Activated naive CD4-positive, alpha-beta T cell treated with anti-CD3 and anti-CD28 coated beads, Interleukin-2, amount 50 U/mL, for 72 hours (primary cell): Measurements from ENCODE around the gene EZH2. TPM values are rescaled to one million over a fixed set of nuclear protein-coding genes. Genes with fewer than 3 reads are reported as not detected.

Experiments
- ATAC-seq, 2 donors: fragments of 150-1000 bp; cut with Tn5 transposase; 2 replicates each; pipeline ENCODE4 v1.10.0; 2021; ENCODE audit warnings: mild to moderate bottlenecking in 2 of 2, moderate library complexity in 2 of 2
- DNase-seq, 2 donors: peaks; one replicate each; pipeline ENCODE4 v3.0.0; 2021 to 2022; ENCODE audit warnings: low spot score in 2 of 2
- H3K27ac Mint-ChIP-seq, 2 donors: one replicate each; pipeline ENCODE4 v1.8.0; 2022; ENCODE audit warnings: mild to moderate bottlenecking in 2 of 2, mixed read lengths in 2 of 2
- H3K36me3 Mint-ChIP-seq, 2 donors: one replicate each; pipeline ENCODE4 v1.8.0; 2022; ENCODE audit warnings: mixed read lengths in 2 of 2
- H3K9me3 Mint-ChIP-seq, 2 donors: one replicate each; pipeline ENCODE4 v1.8.0; 2022; ENCODE audit warnings: mixed read lengths in 2 of 2
- total RNA-seq, 2 donors: library from RNA; stranded (reverse); gene quantifications; one replicate each; pipeline ENCODE4 v1.2.3, GENCODE V29; 2022

EZH2 gene
- total RNA-seq: 100 to 1,000 TPM; 106 to 171 TPM

GRCh38 chr7:148884049-148884298 lies at the start of gene EZH2:
TSS of gene EZH2 (minus strand) at chr7:148884291. CDS start at chr7:148847298, 36,993 bp downstream.
- no peak for ATAC-seq
- no peaks in the 10 kb centered on the region for H3K9me3 Mint-ChIP-seq
- DNase-seq: no peak

GRCh38 chr7:148931470-148931869 lies 47.4 kb upstream of the EZH2 start:
- H3K36me3 Mint-ChIP-seq: peaks cover 0 to 23% of the 10 kb centered on the region in 2 donors

More at GRCh38 chr7:148884049-148884298, at the start of gene EZH2:
- Mint-ChIP-seq H3K27ac (peak within 1 kb of the TSS; percentile 98 to 99), H3K36me3 (peaks cover 22 to 27% of the 10 kb centered on the region in 2 donors)

GRCh38 chr7:148930335-148930734 lies 46.2 kb upstream of the EZH2 start:
- DNase-seq (no peak), ATAC-seq (no peak)
- Mint-ChIP-seq H3K9me3 (peaks cover 0 to 3% of the 10 kb centered on the region in 2 donors), H3K27ac (peak overlapping the region in 1 of 2 donors; percentile 62), H3K36me3 (peaks cover 0 to 28% of the 10 kb centered on the region in 2 donors)

More at GRCh38 chr7:148931470-148931869, 47.4 kb upstream of the EZH2 start:
- ATAC-seq (no peak), DNase-seq (no peak)
- Mint-ChIP-seq H3K27ac (no peak overlapping the region), H3K9me3 (peaks cover 0 to 3% of the 10 kb centered on the region in 2 donors)

GRCh38 chr7:148929176-148929575 lies 45.1 kb upstream of the EZH2 start:
- Mint-ChIP-seq H3K36me3 (peaks cover 6 to 34% of the 10 kb centered on the region in 2 donors), H3K27ac (no peak overlapping the region), H3K9me3 (peaks cover 0 to 3% of the 10 kb centered on the region in 2 donors)
- no peak for ATAC-seq
- DNase-seq: peak in 1 of 2 donors; percentile 14

- peak in 1 of 2 donors; percentile 13 for ATAC-seq
- peaks cover 0 to 3% of the 10 kb centered on the region in 2 donors for H3K9me3 Mint-ChIP-seq
- H3K36me3 Mint-ChIP-seq: peaks cover 6 to 27% of the 10 kb centered on the region in 2 donors
- peak in 1 of 2 donors; percentile 7 for DNase-seq
- H3K27ac Mint-ChIP-seq: peak overlapping the region; percentile 1 to 91
Measured at GRCh38 chr7:148927123-148928045, 43.3 kb upstream of the EZH2 start.

GRCh38 chr7:148925836-148926235 lies 41.7 kb upstream of the EZH2 start:
- H3K9me3 Mint-ChIP-seq: peaks cover 0 to 3% of the 10 kb centered on the region in 2 donors
- H3K27ac Mint-ChIP-seq: peak overlapping the region; percentile 91 to 92
- DNase-seq (no peak), ATAC-seq (no peak)
- peaks cover 6 to 20% of the 10 kb centered on the region in 2 donors for H3K36me3 Mint-ChIP-seq

- Mint-ChIP-seq H3K27ac (no peak overlapping the region), H3K36me3 (peaks cover 6 to 17% of the 10 kb centered on the region in 2 donors), H3K9me3 (peaks cover 0 to under 1% of the 10 kb centered on the region in 2 donors)
- ATAC-seq (no peak), DNase-seq (no peak)
Measured at GRCh38 chr7:148924011-148924410, 39.9 kb upstream of the EZH2 start.

GRCh38 chr7:148921806-148922205 lies 37.7 kb upstream of the EZH2 start:
- no peak overlapping the region for H3K27ac Mint-ChIP-seq
- ATAC-seq (no peak), DNase-seq (no peak)
- H3K36me3 Mint-ChIP-seq: peaks cover 6 to 13% of the 10 kb centered on the region in 2 donors
- H3K9me3 Mint-ChIP-seq: no peaks in the 10 kb centered on the region

- H3K9me3 Mint-ChIP-seq: no peaks in the 10 kb centered on the region
- no peak overlapping the region for H3K27ac Mint-ChIP-seq
- H3K36me3 Mint-ChIP-seq: peaks cover 6 to 13% of the 10 kb centered on the region in 2 donors
- DNase-seq (no peak), ATAC-seq (peak in 1 of 2 donors; percentile 26)
Measured at GRCh38 chr7:148921189-148921588, 37.1 kb upstream of the EZH2 start.

- H3K27ac Mint-ChIP-seq: no peak overlapping the region
- H3K9me3 Mint-ChIP-seq: no peaks in the 10 kb centered on the region
- ATAC-seq (no peak), DNase-seq (no peak)
- H3K36me3 Mint-ChIP-seq: peaks cover 3% of the 10 kb centered on the region in 2 donors
Measured at GRCh38 chr7:148919859-148920258, 35.8 kb upstream of the EZH2 start.

GRCh38 chr7:148918058-148918596 lies 34.0 kb upstream of the EZH2 start:
- Mint-ChIP-seq H3K36me3 (no peaks in the 10 kb centered on the region), H3K9me3 (no peaks in the 10 kb centered on the region), H3K27ac (no peak overlapping the region)
- ATAC-seq (no peak), DNase-seq (no peak)

- Mint-ChIP-seq H3K9me3 (no peaks in the 10 kb centered on the region), H3K27ac (no peak overlapping the region)
- no peak for ATAC-seq
Measured at GRCh38 chr7:148916186-148916585, 32.1 kb upstream of the EZH2 start.

GRCh38 chr7:148915211-148915610 lies 31.1 kb upstream of the EZH2 start:
- Mint-ChIP-seq H3K27ac (peak overlapping the region; percentile 98 to 99), H3K36me3 (no peaks in the 10 kb centered on the region), H3K9me3 (no peaks in the 10 kb centered on the region)
- peak in 1 of 2 donors; percentile 37 for DNase-seq
- ATAC-seq: peak in 1 of 2 donors; percentile 6

More at GRCh38 chr7:148916186-148916585, 32.1 kb upstream of the EZH2 start:
- DNase-seq: no peak
- H3K36me3 Mint-ChIP-seq: no peaks in the 10 kb centered on the region

- Mint-ChIP-seq H3K36me3 (no peaks in the 10 kb centered on the region), H3K27ac (peak overlapping the region; percentile 98 to 99), H3K9me3 (no peaks in the 10 kb centered on the region)
- ATAC-seq (peak; percentile 75 to 76), DNase-seq (peak; percentile 50 to 84)
Measured at GRCh38 chr7:148914208-148914777, 30.2 kb upstream of the EZH2 start.

GRCh38 chr7:148912758-148913541 lies 28.9 kb upstream of the EZH2 start:
- ATAC-seq (peak; percentile 69 to 77), DNase-seq (peak; percentile 66 to 69)
- Mint-ChIP-seq H3K9me3 (no peaks in the 10 kb centered on the region), H3K27ac (peak overlapping the region; percentile 98 to 99), H3K36me3 (no peaks in the 10 kb centered on the region)

GRCh38 chr7:148912151-148912550 lies 28.1 kb upstream of the EZH2 start:
- H3K27ac Mint-ChIP-seq: peak overlapping the region; percentile 98 to 99
- no peaks in the 10 kb centered on the region for H3K36me3 Mint-ChIP-seq
- DNase-seq: no peak
- no peaks in the 10 kb centered on the region for H3K9me3 Mint-ChIP-seq
- ATAC-seq: no peak
